Measurements from ENCODE around the gene RAET1G. TPM values are rescaled to one million over a fixed set of nuclear protein-coding genes. Genes with fewer than 3 reads are reported as not detected.

Gene RAET1G
- total RNA-seq, 1 donor from 2014 or later = 4.9 TPM

GRCh38 chr6:149881860-149882259, 41.1 kb downstream of the RAET1G start:
- Histone ChIP-seq H3K4me3 (no peak overlapping the region), H3K27me3 (no peaks in the 10 kb centered on the region), H3K27ac (no peak overlapping the region), H3K4me1 (no peaks in the 10 kb centered on the region), H3K9me3 (no peaks in the 10 kb centered on the region), H3K36me3 (no peaks in the 10 kb centered on the region)
- no peak for TF ChIP-seq POLR2A (IDR thresholded peaks at IDR 0.05)
- no peak for TF ChIP-seq POLR2AphosphoS5 (IDR thresholded peaks at IDR 0.05; ENCODE audit: insufficient read depth in 1 of 2, low read depth in 1 of 2)
- no peak for TF ChIP-seq CTCF (IDR thresholded peaks at IDR 0.05)
- intact Hi-C loops (cut with DNase I) = no loop called here
- DNase-seq (ENCODE audit: extremely low spot score in 2 of 2) = no peak

- H3K27me3 ChIP-seq = no peaks in the 10 kb centered on the region
- intact Hi-C loops (cut with DNase I) = no loop called here
- H3K9me3 ChIP-seq = no peaks in the 10 kb centered on the region
- no peak overlapping the region for H3K4me3 ChIP-seq
- TF ChIP-seq CTCF (IDR thresholded peaks at IDR 0.05) (no peak), POLR2AphosphoS5 (IDR thresholded peaks at IDR 0.05; ENCODE audit: insufficient read depth in 1 of 2, low read depth in 1 of 2) (no peak), POLR2A (IDR thresholded peaks at IDR 0.05) (no peak)
- H3K36me3 ChIP-seq = no peaks in the 10 kb centered on the region
- H3K4me1 ChIP-seq = no peaks in the 10 kb centered on the region
- DNase-seq (ENCODE audit: extremely low spot score in 2 of 2) = no peak
- H3K27ac ChIP-seq = no peak overlapping the region
Observed at GRCh38 chr6:149881066-149881766, 41.7 kb downstream of the RAET1G start.

- DNase-seq (ENCODE audit: extremely low spot score in 2 of 2) = no peak
- Histone ChIP-seq H3K27me3 (no peaks in the 10 kb centered on the region), H3K4me1 (no peaks in the 10 kb centered on the region), H3K9me3 (no peaks in the 10 kb centered on the region), H3K4me3 (no peak overlapping the region), H3K27ac (no peak overlapping the region), H3K36me3 (no peaks in the 10 kb centered on the region)
- TF ChIP-seq POLR2A (IDR thresholded peaks at IDR 0.05) = no peak
- no peak for TF ChIP-seq CTCF (IDR thresholded peaks at IDR 0.05)
- TF ChIP-seq POLR2AphosphoS5 (IDR thresholded peaks at IDR 0.05; ENCODE audit: insufficient read depth in 1 of 2, low read depth in 1 of 2) = no peak
- intact Hi-C loops (cut with DNase I) = no loop called here
Observed at GRCh38 chr6:149877659-149878058, 45.3 kb downstream of the RAET1G start.

- no peaks in the 10 kb centered on the region for H3K27me3 ChIP-seq
- H3K4me1 ChIP-seq = no peaks in the 10 kb centered on the region
- intact Hi-C loops (cut with DNase I) = no loop called here
- TF ChIP-seq CTCF (IDR thresholded peaks at IDR 0.05) = no peak
- TF ChIP-seq POLR2AphosphoS5 (IDR thresholded peaks at IDR 0.05; ENCODE audit: insufficient read depth in 1 of 2, low read depth in 1 of 2) = no peak
- no peak for TF ChIP-seq POLR2A (IDR thresholded peaks at IDR 0.05)
- DNase-seq (ENCODE audit: extremely low spot score in 2 of 2) = no peak
- no peak overlapping the region for H3K4me3 ChIP-seq
- H3K27ac ChIP-seq = no peak overlapping the region
- H3K9me3 ChIP-seq = no peaks in the 10 kb centered on the region
- H3K36me3 ChIP-seq = no peaks in the 10 kb centered on the region
Observed at GRCh38 chr6:149876241-149876933, 46.5 kb downstream of the RAET1G start.

GRCh38 chr6:149872233-149872632, 50.7 kb downstream of the RAET1G start:
- H3K27me3 ChIP-seq = no peaks in the 10 kb centered on the region
- TF ChIP-seq CTCF (IDR thresholded peaks at IDR 0.05) = no peak
- H3K4me1 ChIP-seq = no peaks in the 10 kb centered on the region
- H3K36me3 ChIP-seq = no peaks in the 10 kb centered on the region
- intact Hi-C loops (cut with DNase I) = no loop called here
- no peak overlapping the region for H3K27ac ChIP-seq
- no peak overlapping the region for H3K4me3 ChIP-seq
- DNase-seq (ENCODE audit: extremely low spot score in 2 of 2) = no peak
- no peaks in the 10 kb centered on the region for H3K9me3 ChIP-seq
